Common myeloid progenitor, CD34-positive (primary cell): ENCODE data around the gene SYT8.
A peak's percentile ranks its signal among the peaks of the same experiment; 100 is the strongest.

Source experiments
- CTCF ChIA-PET: fragments of 350-600 bp; sonication (Branson Sonifier 250); formaldehyde crosslinking; loops from one replicate; lab custom pipeline; 2021; ENCODE audit warnings: antibody characterized with exemption; lab: Charles Lee
- POLR2A ChIA-PET: fragments of 350-600 bp; sonication (Branson Sonifier 250); formaldehyde crosslinking; loops from one replicate; lab custom pipeline; 2021; ENCODE audit warnings: antibody characterized with exemption; lab: Charles Lee
- DNase-seq, 3 donors: peaks; one replicate each; pipeline versions ENCODE4 v3.0.0 to v3.0.0-alpha.2; 2013
- H3K27ac ChIP-seq, 2 experiments: 1 replicate in 1 of 2; 2 replicates in 1 of 2; pipeline ENCODE4 v1.7.0; 2013; ENCODE audit warnings: inconsistent platforms in 2 of 2, low read length in 2 of 2, mild to moderate bottlenecking in 2 of 2, low read depth in 1 of 2, moderate library complexity in 1 of 2; ENCODE audit not compliant: severe bottlenecking in 2 of 2, insufficient read depth in 1 of 2, poor library complexity in 1 of 2
- H3K27me3 ChIP-seq, 5 experiments: replicated peaks in 2 of 5; 1 replicate in 3 of 5; 2 replicates in 2 of 5; pipeline versions ENCODE4 v1.6.1 to v1.7.0; 2013; ENCODE audit warnings: low read length in 4 of 5, mild to moderate bottlenecking in 2 of 5, moderate library complexity in 2 of 5, inconsistent platforms in 1 of 5; ENCODE audit not compliant: insufficient read depth in 5 of 5, control insufficient read depth in 4 of 5
- H3K36me3 ChIP-seq, 4 experiments: 1 replicate in 2 of 4; 2 replicates in 2 of 4; pipeline versions ENCODE4 v1.6.1 to v1.7.0; 2013; ENCODE audit warnings: low read length in 3 of 4, control low read depth in 1 of 4, mild to moderate bottlenecking in 1 of 4; ENCODE audit not compliant: control insufficient read depth in 4 of 4, insufficient read depth in 4 of 4
- H3K4me1 ChIP-seq, 4 experiments: 1 replicate in 3 of 4; 2 replicates in 1 of 4; pipeline versions ENCODE4 v1.6.1 to v1.7.1; 2013; ENCODE audit warnings: low read length in 3 of 4, mild to moderate bottlenecking in 3 of 4, control low read depth in 1 of 4, inconsistent platforms in 1 of 4, moderate library complexity in 1 of 4; ENCODE audit not compliant: control insufficient read depth in 4 of 4, insufficient read depth in 4 of 4; ENCODE audit errors: control extremely low read depth in 1 of 4
- H3K4me3 ChIP-seq, 7 experiments: 1 replicate in 4 of 7; 2 replicates in 3 of 7; pipeline versions ENCODE4 v1.5.1 to v1.7.0; 2013; ENCODE audit warnings: mild to moderate bottlenecking in 7 of 7, low read length in 6 of 7, moderate library complexity in 6 of 7, inconsistent platforms in 2 of 7, low read depth in 2 of 7, control low read depth in 1 of 7; ENCODE audit not compliant: insufficient read depth in 4 of 7, control insufficient read depth in 1 of 7; ENCODE audit errors: extremely low read depth in 1 of 7
- H3K9me3 ChIP-seq, 5 experiments: 1 replicate in 4 of 5; 2 replicates in 1 of 5; pipeline versions ENCODE4 v1.6.1 to v1.7.1; 2013; ENCODE audit warnings: low read length in 4 of 5, mild to moderate bottlenecking in 2 of 5, inconsistent platforms in 1 of 5, low read depth in 1 of 5, moderate library complexity in 1 of 5; ENCODE audit not compliant: control insufficient read depth in 4 of 5, insufficient read depth in 2 of 5; ENCODE audit errors: control extremely low read depth in 1 of 5
- WGBS: methylation state at CpG from one replicate; pipeline ENCODE4 v1.1.5; 2013; ENCODE audit not compliant: insufficient coverage; 5-methylcytosine and 5-hydroxymethylcytosine counted together

Gene SYT8

GRCh38 chr11:1823376-1824220 lies 11.2 kb upstream of the SYT8 start:
- Histone ChIP-seq H3K4me1 (peaks cover 0 to 4% (median 0%) of the 10 kb centered on the region in 4 experiments), H3K27ac (no peak overlapping the region), H3K36me3 (no peaks in the 10 kb centered on the region), H3K9me3 (peaks cover 0 to 9% (median 6%) of the 10 kb centered on the region in 5 experiments), H3K27me3 (peaks cover 0 to 3% (median 0%) of the 10 kb centered on the region in 5 experiments), H3K4me3 (no peak overlapping the region)
- no peak for DNase-seq
- POLR2A ChIA-PET: no interaction called here
- 95% methylated on average over 12 of the region's 19 CpGs for WGBS
- CTCF ChIA-PET: interaction anchor here (0.9 to 2.8 kb wide), 12 partner anchors 9 to 178 kb away, joined by 3 to 18 read pairs (median 4); partner anchors contain the start of gene IFITM10

GRCh38 chr11:1824221-1825038 lies 10.4 kb upstream of the SYT8 start:
- peaks cover 0 to 2% (median 0%) of the 10 kb centered on the region in 5 experiments for H3K9me3 ChIP-seq
- peaks cover 0 to 4% (median 0%) of the 10 kb centered on the region in 4 experiments for H3K4me1 ChIP-seq
- H3K36me3 ChIP-seq: no peaks in the 10 kb centered on the region
- WGBS: 96% methylated on average over 21 of the region's 23 CpGs
- H3K27ac ChIP-seq: no peak overlapping the region
- CTCF ChIA-PET: interaction anchor here (0.6 to 2.8 kb wide), 19 partner anchors 8 to 327 kb away, joined by 3 to 18 read pairs (median 5); partner anchors contain the start of genes IFITM10 and SYT8
- H3K27me3 ChIP-seq: peaks cover 0 to 3% (median 0%) of the 10 kb centered on the region in 5 experiments
- POLR2A ChIA-PET: interaction anchor here (0.6 kb wide), 1 partner anchor 130 kb away, joined by 3 read pairs; no protein-coding TSS in a partner anchor
- H3K4me3 ChIP-seq: no peak overlapping the region
- no peak for DNase-seq

- DNase-seq: peak; percentile 62 to 78 (median 78)
- Histone ChIP-seq H3K4me3 (no peak overlapping the region), H3K27me3 (peaks cover 0 to 3% (median 0%) of the 10 kb centered on the region in 5 experiments), H3K36me3 (no peaks in the 10 kb centered on the region), H3K9me3 (no peaks in the 10 kb centered on the region), H3K4me1 (peaks cover 0 to 4% (median 2%) of the 10 kb centered on the region in 4 experiments), H3K27ac (no peak overlapping the region)
- ChIA-PET CTCF (interaction anchor here (0.9 to 2.2 kb wide), 18 partner anchors 9 to 325 kb away, joined by 3 to 12 read pairs (median 5); partner anchors contain the start of genes IFITM10 and SYT8), POLR2A (no interaction called here)
- WGBS: 49% methylated on average over 22 of the region's 26 CpGs
These were observed 9.6 kb upstream of the SYT8 start for GRCh38 chr11:1825039-1825740.

GRCh38 chr11:1825785-1826451 lies 8.9 kb upstream of the SYT8 start:
- Histone ChIP-seq H3K4me3 (no peak overlapping the region), H3K27ac (no peak overlapping the region), H3K36me3 (no peaks in the 10 kb centered on the region), H3K4me1 (peaks cover 0 to 9% (median 6%) of the 10 kb centered on the region in 4 experiments), H3K27me3 (peaks cover 0 to 5% (median 0%) of the 10 kb centered on the region in 5 experiments), H3K9me3 (no peaks in the 10 kb centered on the region)
- no peak for DNase-seq
- ChIA-PET CTCF (interaction anchor here (1.0 to 11.3 kb wide), 9 partner anchors 9 to 133 kb away, joined by 3 to 213 read pairs (median 6); partner anchors contain the start of gene SYT8), POLR2A (no interaction called here)
- WGBS: 93% methylated on average over 31 of the region's 33 CpGs

- Histone ChIP-seq H3K9me3 (no peaks in the 10 kb centered on the region), H3K4me3 (no peak overlapping the region), H3K36me3 (no peaks in the 10 kb centered on the region), H3K4me1 (peaks cover 0 to 10% (median 6%) of the 10 kb centered on the region in 4 experiments), H3K27me3 (peaks cover 0 to 10% (median 0%) of the 10 kb centered on the region in 5 experiments), H3K27ac (no peak overlapping the region)
- DNase-seq: no peak
- POLR2A ChIA-PET: no interaction called here
- 89% methylated on average over 15 of the region's 15 CpGs for WGBS
- CTCF ChIA-PET: interaction anchor here (1.0 to 11.3 kb wide), 7 partner anchors 8 to 173 kb away, joined by 3 to 213 read pairs (median 6); partner anchors contain the start of gene SYT8
These were observed 8.2 kb upstream of the SYT8 start for GRCh38 chr11:1826552-1827094.
